IPS-18a (cell line): ENCODE data around the gene CAPN6.

ENCODE experiments used
- H3K27ac ChIP-seq: one replicate; pipeline ENCODE4 v1.5.1; 2013; ENCODE audit warnings: low read length
- H3K27me3 ChIP-seq: one replicate; pipeline ENCODE4 v1.6.1; 2013; ENCODE audit warnings: mild to moderate bottlenecking, low read length; ENCODE audit not compliant: control insufficient read depth, insufficient read depth
- H3K36me3 ChIP-seq: one replicate; pipeline ENCODE4 v1.6.1; 2013; ENCODE audit warnings: low read depth, low read length; ENCODE audit not compliant: control insufficient read depth
- H3K4me1 ChIP-seq: one replicate; pipeline ENCODE4 v1.6.1; 2013; ENCODE audit warnings: low read depth, low read length; ENCODE audit not compliant: control insufficient read depth
- H3K4me3 ChIP-seq: one replicate; pipeline ENCODE4 v1.5.1; 2013; ENCODE audit warnings: low read length
- H3K9ac ChIP-seq: one replicate; pipeline ENCODE4 v1.6.1; 2013; ENCODE audit warnings: mild to moderate bottlenecking, low read length, moderate library complexity
- H3K9me3 ChIP-seq: one replicate; pipeline ENCODE4 v1.6.1; 2013; ENCODE audit warnings: low read depth, low read length; ENCODE audit not compliant: control insufficient read depth

The CAPN6 gene

GRCh38 chrX:111270339-111270738, at the start of gene CAPN6:
TSS of gene CAPN6 (minus strand) at chrX:111270483. CDS start at chrX:111263936, 6,547 bp downstream.
- peak within 1 kb of the TSS; percentile 34 for H3K4me3 ChIP-seq

GRCh38 chrX:111319451-111319850, 49.2 kb upstream of the CAPN6 start:
- H3K4me3 ChIP-seq: no peak overlapping the region
- H3K27me3 ChIP-seq: no peaks in the 10 kb centered on the region
- no peak overlapping the region for H3K9ac ChIP-seq
- no peak overlapping the region for H3K27ac ChIP-seq
- no peaks in the 10 kb centered on the region for H3K9me3 ChIP-seq
- no peaks in the 10 kb centered on the region for H3K36me3 ChIP-seq
- no peaks in the 10 kb centered on the region for H3K4me1 ChIP-seq

More at GRCh38 chrX:111270339-111270738, at the start of gene CAPN6:
- no peaks in the 10 kb centered on the region for H3K36me3 ChIP-seq
- H3K27ac ChIP-seq: no peak within 1 kb of the TSS
- H3K27me3 ChIP-seq: no peaks in the 10 kb centered on the region
- no peak within 1 kb of the TSS for H3K9ac ChIP-seq
- no peaks in the 10 kb centered on the region for H3K9me3 ChIP-seq
- H3K4me1 ChIP-seq: peaks cover 11% of the 10 kb centered on the region

GRCh38 chrX:111318901-111319300, 48.6 kb upstream of the CAPN6 start:
- Histone ChIP-seq H3K4me3 (no peak overlapping the region), H3K9ac (no peak overlapping the region), H3K9me3 (no peaks in the 10 kb centered on the region), H3K27ac (no peak overlapping the region), H3K27me3 (no peaks in the 10 kb centered on the region), H3K36me3 (no peaks in the 10 kb centered on the region), H3K4me1 (no peaks in the 10 kb centered on the region)

GRCh38 chrX:111309083-111309482, 38.8 kb upstream of the CAPN6 start:
- Histone ChIP-seq H3K9me3 (no peaks in the 10 kb centered on the region), H3K36me3 (no peaks in the 10 kb centered on the region), H3K27ac (no peak overlapping the region), H3K9ac (no peak overlapping the region), H3K27me3 (no peaks in the 10 kb centered on the region), H3K4me1 (no peaks in the 10 kb centered on the region), H3K4me3 (no peak overlapping the region)

GRCh38 chrX:111308039-111308438, 37.8 kb upstream of the CAPN6 start:
- Histone ChIP-seq H3K36me3 (no peaks in the 10 kb centered on the region), H3K4me3 (no peak overlapping the region), H3K27ac (no peak overlapping the region), H3K27me3 (no peaks in the 10 kb centered on the region), H3K4me1 (no peaks in the 10 kb centered on the region), H3K9me3 (no peaks in the 10 kb centered on the region), H3K9ac (no peak overlapping the region)

GRCh38 chrX:111302284-111302683, 32.0 kb upstream of the CAPN6 start:
- Histone ChIP-seq H3K9ac (no peak overlapping the region), H3K9me3 (no peaks in the 10 kb centered on the region), H3K4me3 (no peak overlapping the region)

GRCh38 chrX:111288841-111289240, 18.6 kb upstream of the CAPN6 start:
- Histone ChIP-seq H3K9me3 (no peaks in the 10 kb centered on the region), H3K4me3 (no peak overlapping the region), H3K27me3 (no peaks in the 10 kb centered on the region), H3K9ac (no peak overlapping the region), H3K4me1 (no peaks in the 10 kb centered on the region), H3K36me3 (no peaks in the 10 kb centered on the region), H3K27ac (no peak overlapping the region)

More at GRCh38 chrX:111302284-111302683, 32.0 kb upstream of the CAPN6 start:
- H3K36me3 ChIP-seq: no peaks in the 10 kb centered on the region
- no peaks in the 10 kb centered on the region for H3K27me3 ChIP-seq
- H3K27ac ChIP-seq: no peak overlapping the region
- H3K4me1 ChIP-seq: no peaks in the 10 kb centered on the region

GRCh38 chrX:111284631-111285293, 14.5 kb upstream of the CAPN6 start:
- H3K27me3 ChIP-seq: no peaks in the 10 kb centered on the region
- H3K36me3 ChIP-seq: no peaks in the 10 kb centered on the region
- H3K4me3 ChIP-seq: no peak overlapping the region
- no peaks in the 10 kb centered on the region for H3K9me3 ChIP-seq
- H3K4me1 ChIP-seq: no peaks in the 10 kb centered on the region
- no peak overlapping the region for H3K27ac ChIP-seq
- H3K9ac ChIP-seq: no peak overlapping the region

GRCh38 chrX:111283446-111283845, 13.2 kb upstream of the CAPN6 start:
- Histone ChIP-seq H3K9me3 (no peaks in the 10 kb centered on the region), H3K36me3 (no peaks in the 10 kb centered on the region), H3K9ac (no peak overlapping the region), H3K27ac (no peak overlapping the region), H3K27me3 (no peaks in the 10 kb centered on the region), H3K4me3 (no peak overlapping the region), H3K4me1 (no peaks in the 10 kb centered on the region)

GRCh38 chrX:111282991-111283390, 12.7 kb upstream of the CAPN6 start:
- Histone ChIP-seq H3K27ac (no peak overlapping the region), H3K9me3 (no peaks in the 10 kb centered on the region), H3K9ac (no peak overlapping the region), H3K4me3 (no peak overlapping the region), H3K4me1 (no peaks in the 10 kb centered on the region), H3K27me3 (no peaks in the 10 kb centered on the region), H3K36me3 (no peaks in the 10 kb centered on the region)

GRCh38 chrX:111282139-111282538, 11.9 kb upstream of the CAPN6 start:
- H3K9me3 ChIP-seq: no peaks in the 10 kb centered on the region
- no peaks in the 10 kb centered on the region for H3K4me1 ChIP-seq
- no peak overlapping the region for H3K27ac ChIP-seq

GRCh38 chrX:111268506-111268905, 1.8 kb downstream of the CAPN6 start:
- no peaks in the 10 kb centered on the region for H3K27me3 ChIP-seq
- H3K36me3 ChIP-seq: no peaks in the 10 kb centered on the region
- no peak overlapping the region for H3K9ac ChIP-seq
- no peak overlapping the region for H3K27ac ChIP-seq
- peaks cover 11% of the 10 kb centered on the region for H3K4me1 ChIP-seq
- no peaks in the 10 kb centered on the region for H3K9me3 ChIP-seq
- no peak overlapping the region for H3K4me3 ChIP-seq

More at GRCh38 chrX:111282139-111282538, 11.9 kb upstream of the CAPN6 start:
- no peak overlapping the region for H3K9ac ChIP-seq
- no peaks in the 10 kb centered on the region for H3K36me3 ChIP-seq
- no peaks in the 10 kb centered on the region for H3K27me3 ChIP-seq
- H3K4me3 ChIP-seq: no peak overlapping the region
